Liver (tissue), 9 donors: ENCODE results near the gene SGIP1. TPM values are rescaled to one million over a fixed set of nuclear protein-coding genes. Genes with fewer than 3 reads are reported as not detected.

Source experiments
- DNase-seq: peaks from one replicate; pipeline ENCODE4 v3.0.0-alpha.2; 2017; ENCODE audit warnings: low spot score
- H3K27ac ChIP-seq, 2 donors: one replicate each; pipeline ENCODE4 v1.7.0; 2013; ENCODE audit warnings: inconsistent platforms in 2 of 2, low read length in 2 of 2, control low read depth in 1 of 2, low read depth in 1 of 2, mild to moderate bottlenecking in 1 of 2
- H3K27me3 ChIP-seq, 4 donors: one replicate each; pipeline versions ENCODE4 v1.6.1 to v1.7.0; 2013; ENCODE audit warnings: low read length in 3 of 4, inconsistent platforms in 1 of 4, mild to moderate bottlenecking in 1 of 4, moderate library complexity in 1 of 4; ENCODE audit not compliant: control insufficient read depth in 4 of 4, insufficient read depth in 4 of 4
- H3K36me3 ChIP-seq, 4 donors: one replicate each; pipeline versions ENCODE4 v1.6.1 to v1.7.0; 2013; ENCODE audit warnings: low read length in 3 of 4, mild to moderate bottlenecking in 3 of 4, low read depth in 1 of 4, moderate library complexity in 1 of 4; ENCODE audit not compliant: control insufficient read depth in 4 of 4, insufficient read depth in 3 of 4
- H3K4me1 ChIP-seq, 4 donors: one replicate each; pipeline versions ENCODE4 v1.6.1 to v1.7.0; 2013; ENCODE audit warnings: low read length in 3 of 4, mild to moderate bottlenecking in 3 of 4, moderate library complexity in 1 of 4; ENCODE audit not compliant: control insufficient read depth in 4 of 4, insufficient read depth in 4 of 4
- H3K4me3 ChIP-seq, 3 donors: one replicate each; pipeline versions ENCODE4 v1.6.1 to v1.7.0; 2013; ENCODE audit warnings: low read length in 3 of 3, control low read depth in 1 of 3, low read depth in 1 of 3, mild to moderate bottlenecking in 1 of 3
- H3K9ac ChIP-seq, 2 donors: one replicate each; pipeline ENCODE4 v1.7.0; 2013; ENCODE audit warnings: low read length in 2 of 2, mild to moderate bottlenecking in 2 of 2, moderate library complexity in 2 of 2, control low read depth in 1 of 2, low read depth in 1 of 2
- H3K9me3 ChIP-seq, 4 donors: one replicate each; pipeline versions ENCODE4 v1.6.1 to v1.7.0; 2013; ENCODE audit warnings: low read length in 3 of 4; ENCODE audit not compliant: control insufficient read depth in 4 of 4
- EGR1 ChIP-seq, 2 donors: IDR thresholded peaks; 2 replicates each; pipeline ENCODE4 v1.6.1; 2016 to 2018; ENCODE audit warnings: antibody characterized with exemption in 2 of 2, low read depth in 2 of 2
- FOXA1 ChIP-seq: IDR thresholded peaks from 2 replicates; pipeline ENCODE4 v1.6.1; 2016; ENCODE audit warnings: antibody characterized with exemption
- FOXA2 ChIP-seq: IDR thresholded peaks from 2 replicates; pipeline ENCODE4 v1.6.1; 2016; ENCODE audit warnings: antibody characterized with exemption
- GABPA ChIP-seq, 2 donors: IDR thresholded peaks in 1 of 2; conservative IDR thresholded peaks in 1 of 2; 2 replicates each; pipeline ENCODE4 v1.6.1; 2016; ENCODE audit warnings: antibody characterized with exemption in 2 of 2, mild to moderate bottlenecking in 1 of 2, moderate library complexity in 1 of 2
- HNF4A ChIP-seq, 2 donors: conservative IDR thresholded peaks; 2 replicates each; pipeline ENCODE4 v1.6.1; 2016; ENCODE audit warnings: antibody characterized with exemption in 2 of 2, mild to moderate bottlenecking in 2 of 2
- HNF4G ChIP-seq: IDR thresholded peaks from 2 replicates; pipeline ENCODE4 v1.6.1; 2016; ENCODE audit warnings: antibody characterized with exemption
- JUND ChIP-seq, 2 donors: IDR thresholded peaks; 2 replicates each; pipeline ENCODE4 v1.6.1; 2016; ENCODE audit warnings: antibody characterized with exemption in 2 of 2
- NR2F2 ChIP-seq: IDR thresholded peaks from 2 replicates; pipeline ENCODE4 v1.6.1; 2016; ENCODE audit warnings: antibody characterized with exemption
- RAD21 ChIP-seq, 2 donors: IDR thresholded peaks; 2 replicates each; pipeline ENCODE4 v1.6.1; 2016; ENCODE audit warnings: antibody characterized with exemption in 2 of 2, mild to moderate bottlenecking in 2 of 2
- RXRA ChIP-seq, 2 donors: IDR thresholded peaks; 2 replicates each; pipeline ENCODE4 v1.6.1; 2017 to 2018; ENCODE audit warnings: antibody characterized with exemption in 2 of 2, mild to moderate bottlenecking in 1 of 2
- SP1 ChIP-seq: IDR thresholded peaks from 2 replicates; pipeline ENCODE4 v1.6.1; 2018; ENCODE audit warnings: antibody characterized with exemption, mild to moderate bottlenecking
- TAF1 ChIP-seq: conservative IDR thresholded peaks from 2 replicates; pipeline ENCODE4 v1.6.1; 2016; ENCODE audit warnings: antibody characterized with exemption, mild to moderate bottlenecking
- YY1 ChIP-seq: IDR thresholded peaks from 2 replicates; pipeline ENCODE4 v1.6.1; 2016; ENCODE audit warnings: antibody characterized with exemption, mild to moderate bottlenecking
- WGBS: extraction: QIAGEN DNeasy Blood & Tissue Kit; methylation state at CpG from one replicate; pipeline ENCODE4 v1.1.7; 2013; 5-methylcytosine and 5-hydroxymethylcytosine counted together
- polyA plus RNA-seq, 2 donors: library from polyadenylated mRNA; stranded (reverse) in 1 of 2; unstranded in 1 of 2; fragments of 200-250 nt in 1 of 2; fragments of >200 nt in 1 of 2; fragmentation: Nextera tagmentation in 1 of 2; extraction: Ambion mirVana in 1 of 2; gene quantifications; one replicate each; pipeline versions ENCODE4 v1.2.1 to v1.2.3, GENCODE V29; 2013 to 2015
- total RNA-seq, 2 donors: library from RNA; depleted of rRNA; stranded (reverse); fragments of >200 nt; gene quantifications; one replicate each; pipeline ENCODE4 v1.2.3, GENCODE V29; 2014
- TF ChIP-seq, protein P1 (sequence below): IDR thresholded peaks from 2 replicates; pipeline ENCODE4 v1.6.1; 2016; ENCODE audit warnings: antibody characterized with exemption
- TF ChIP-seq, protein P2 (sequence below): IDR thresholded peaks from 2 replicates; pipeline ENCODE4 v1.6.1; 2016; ENCODE audit warnings: antibody characterized with exemption
- TF ChIP-seq, protein P3 (sequence below): IDR thresholded peaks from 2 replicates; pipeline ENCODE4 v1.6.1; 2016; ENCODE audit warnings: antibody characterized with exemption, mild to moderate bottlenecking
- TF ChIP-seq, protein P4 (sequence below): fragments of 150-350 bp; IDR thresholded peaks from 2 replicates; pipeline ENCODE4 v1.5.1; 2017; ENCODE audit warnings: improper control_type of control experiment, low read depth, low read length; ENCODE audit not compliant: missing input control
- donor health status: healthy.
- donor health status: healthy.
- donor health status: healthy.
- donor health status: healthy.
- donor health status: healthy.

SGIP1 gene
- total and polyA plus RNA-seq, 4 donors = 0.09 to 2.5 (median 0.38) TPM

DNA sequence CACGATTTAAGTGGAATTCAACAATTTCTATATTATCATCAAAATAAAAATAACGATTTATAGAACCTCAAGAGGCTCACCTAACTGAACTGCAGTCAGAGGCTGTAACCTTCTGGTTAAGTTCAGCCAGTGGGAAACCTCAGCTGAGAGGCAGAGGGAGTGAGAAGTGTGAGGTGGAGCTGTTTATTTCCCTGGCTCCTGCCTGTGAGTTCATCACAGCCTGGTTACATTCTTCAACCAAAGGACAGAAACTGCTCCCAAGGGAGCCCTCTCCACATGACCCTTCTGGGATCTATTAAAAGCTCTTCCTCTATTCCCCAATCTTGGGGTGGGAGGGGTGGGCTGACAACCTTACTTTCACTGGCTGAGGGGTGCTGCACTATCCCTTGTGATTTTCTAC, 240.5 kb downstream of the SGIP1 start:
- WGBS = 77% methylated on average over 2 of the region's 2 CpGs
- Histone ChIP-seq H3K9ac (no peak overlapping the region), H3K27ac (no peak overlapping the region), H3K4me1 (no peaks in the 10 kb centered on the region), H3K36me3 (peaks cover 0 to 17% (median 2%) of the 10 kb centered on the region in 4 donors), H3K9me3 (no peaks in the 10 kb centered on the region), H3K27me3 (no peaks in the 10 kb centered on the region), H3K4me3 (no peak overlapping the region)
- no peak for TF ChIP-seq TAF1
- TF ChIP-seq FOXA2 = no peak
- no peak for TF ChIP-seq RXRA (IDR thresholded peaks at IDR 0.05)
- no peak for TF ChIP-seq YY1
- TF ChIP-seq GABPA (IDR thresholded peaks at IDR 0.05 in 1 of 2, conservative IDR thresholded peaks at IDR 0.05 in 1 of 2) = no peak
- no peak for TF ChIP-seq EGR1 (IDR thresholded peaks at IDR 0.05; ENCODE audit: low read depth in 2 of 2)
- no peak for DNase-seq

DNA sequence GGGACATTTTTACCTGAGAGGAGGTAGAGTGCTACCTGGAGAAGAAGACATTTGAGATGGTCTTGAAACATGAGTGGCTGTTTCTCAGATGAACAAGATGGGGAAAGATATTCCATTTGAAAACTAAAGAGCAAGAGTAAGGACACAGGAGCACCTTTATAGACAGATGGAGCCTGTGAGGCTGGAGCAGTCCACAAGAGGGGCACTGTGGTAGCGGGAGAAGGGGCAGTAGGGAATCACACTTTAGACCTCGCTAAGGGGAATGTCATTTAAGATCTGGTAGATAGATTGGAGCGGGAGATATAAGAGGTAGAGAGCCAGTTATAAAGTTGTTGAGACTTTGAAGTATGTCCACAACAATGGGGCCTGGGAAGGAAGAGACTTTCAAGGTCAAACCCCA, 241.7 kb downstream of the SGIP1 start:
- 96% methylated on average over 3 of the region's 3 CpGs for WGBS
- no peak for DNase-seq
- no peak overlapping the region for H3K27ac ChIP-seq
- TF ChIP-seq SP1 (no peak), TAF1 (no peak), HNF4A (conservative IDR thresholded peaks at IDR 0.05) (no peak), RAD21 (IDR thresholded peaks at IDR 0.05) (no peak), EGR1 (IDR thresholded peaks at IDR 0.05; ENCODE audit: low read depth in 2 of 2) (no peak), FOXA1 (no peak), NR2F2 (no peak), RXRA (IDR thresholded peaks at IDR 0.05) (no peak), HNF4G (no peak), JUND (IDR thresholded peaks at IDR 0.05) (no peak), FOXA2 (no peak)
- TF ChIP-seq, protein P1, sequence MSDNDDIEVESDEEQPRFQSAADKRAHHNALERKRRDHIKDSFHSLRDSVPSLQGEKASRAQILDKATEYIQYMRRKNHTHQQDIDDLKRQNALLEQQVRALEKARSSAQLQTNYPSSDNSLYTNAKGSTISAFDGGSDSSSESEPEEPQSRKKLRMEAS = no peak
- TF ChIP-seq, protein P2, sequence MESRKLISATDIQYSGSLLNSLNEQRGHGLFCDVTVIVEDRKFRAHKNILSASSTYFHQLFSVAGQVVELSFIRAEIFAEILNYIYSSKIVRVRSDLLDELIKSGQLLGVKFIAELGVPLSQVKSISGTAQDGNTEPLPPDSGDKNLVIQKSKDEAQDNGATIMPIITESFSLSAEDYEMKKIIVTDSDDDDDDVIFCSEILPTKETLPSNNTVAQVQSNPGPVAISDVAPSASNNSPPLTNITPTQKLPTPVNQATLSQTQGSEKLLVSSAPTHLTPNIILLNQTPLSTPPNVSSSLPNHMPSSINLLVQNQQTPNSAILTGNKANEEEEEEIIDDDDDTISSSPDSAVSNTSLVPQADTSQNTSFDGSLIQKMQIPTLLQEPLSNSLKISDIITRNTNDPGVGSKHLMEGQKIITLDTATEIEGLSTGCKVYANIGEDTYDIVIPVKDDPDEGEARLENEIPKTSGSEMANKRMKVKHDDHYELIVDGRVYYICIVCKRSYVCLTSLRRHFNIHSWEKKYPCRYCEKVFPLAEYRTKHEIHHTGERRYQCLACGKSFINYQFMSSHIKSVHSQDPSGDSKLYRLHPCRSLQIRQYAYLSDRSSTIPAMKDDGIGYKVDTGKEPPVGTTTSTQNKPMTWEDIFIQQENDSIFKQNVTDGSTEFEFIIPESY = no peak
- TF ChIP-seq, protein P3, sequence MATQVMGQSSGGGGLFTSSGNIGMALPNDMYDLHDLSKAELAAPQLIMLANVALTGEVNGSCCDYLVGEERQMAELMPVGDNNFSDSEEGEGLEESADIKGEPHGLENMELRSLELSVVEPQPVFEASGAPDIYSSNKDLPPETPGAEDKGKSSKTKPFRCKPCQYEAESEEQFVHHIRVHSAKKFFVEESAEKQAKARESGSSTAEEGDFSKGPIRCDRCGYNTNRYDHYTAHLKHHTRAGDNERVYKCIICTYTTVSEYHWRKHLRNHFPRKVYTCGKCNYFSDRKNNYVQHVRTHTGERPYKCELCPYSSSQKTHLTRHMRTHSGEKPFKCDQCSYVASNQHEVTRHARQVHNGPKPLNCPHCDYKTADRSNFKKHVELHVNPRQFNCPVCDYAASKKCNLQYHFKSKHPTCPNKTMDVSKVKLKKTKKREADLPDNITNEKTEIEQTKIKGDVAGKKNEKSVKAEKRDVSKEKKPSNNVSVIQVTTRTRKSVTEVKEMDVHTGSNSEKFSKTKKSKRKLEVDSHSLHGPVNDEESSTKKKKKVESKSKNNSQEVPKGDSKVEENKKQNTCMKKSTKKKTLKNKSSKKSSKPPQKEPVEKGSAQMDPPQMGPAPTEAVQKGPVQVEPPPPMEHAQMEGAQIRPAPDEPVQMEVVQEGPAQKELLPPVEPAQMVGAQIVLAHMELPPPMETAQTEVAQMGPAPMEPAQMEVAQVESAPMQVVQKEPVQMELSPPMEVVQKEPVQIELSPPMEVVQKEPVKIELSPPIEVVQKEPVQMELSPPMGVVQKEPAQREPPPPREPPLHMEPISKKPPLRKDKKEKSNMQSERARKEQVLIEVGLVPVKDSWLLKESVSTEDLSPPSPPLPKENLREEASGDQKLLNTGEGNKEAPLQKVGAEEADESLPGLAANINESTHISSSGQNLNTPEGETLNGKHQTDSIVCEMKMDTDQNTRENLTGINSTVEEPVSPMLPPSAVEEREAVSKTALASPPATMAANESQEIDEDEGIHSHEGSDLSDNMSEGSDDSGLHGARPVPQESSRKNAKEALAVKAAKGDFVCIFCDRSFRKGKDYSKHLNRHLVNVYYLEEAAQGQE = no peak
- TF ChIP-seq, protein P4, sequence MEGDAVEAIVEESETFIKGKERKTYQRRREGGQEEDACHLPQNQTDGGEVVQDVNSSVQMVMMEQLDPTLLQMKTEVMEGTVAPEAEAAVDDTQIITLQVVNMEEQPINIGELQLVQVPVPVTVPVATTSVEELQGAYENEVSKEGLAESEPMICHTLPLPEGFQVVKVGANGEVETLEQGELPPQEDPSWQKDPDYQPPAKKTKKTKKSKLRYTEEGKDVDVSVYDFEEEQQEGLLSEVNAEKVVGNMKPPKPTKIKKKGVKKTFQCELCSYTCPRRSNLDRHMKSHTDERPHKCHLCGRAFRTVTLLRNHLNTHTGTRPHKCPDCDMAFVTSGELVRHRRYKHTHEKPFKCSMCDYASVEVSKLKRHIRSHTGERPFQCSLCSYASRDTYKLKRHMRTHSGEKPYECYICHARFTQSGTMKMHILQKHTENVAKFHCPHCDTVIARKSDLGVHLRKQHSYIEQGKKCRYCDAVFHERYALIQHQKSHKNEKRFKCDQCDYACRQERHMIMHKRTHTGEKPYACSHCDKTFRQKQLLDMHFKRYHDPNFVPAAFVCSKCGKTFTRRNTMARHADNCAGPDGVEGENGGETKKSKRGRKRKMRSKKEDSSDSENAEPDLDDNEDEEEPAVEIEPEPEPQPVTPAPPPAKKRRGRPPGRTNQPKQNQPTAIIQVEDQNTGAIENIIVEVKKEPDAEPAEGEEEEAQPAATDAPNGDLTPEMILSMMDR = no peak
- H3K9ac ChIP-seq = no peak overlapping the region
- H3K36me3 ChIP-seq = peaks cover 0 to 17% (median 2%) of the 10 kb centered on the region in 4 donors
- no peaks in the 10 kb centered on the region for H3K27me3 ChIP-seq
- no peak overlapping the region for H3K4me3 ChIP-seq
- H3K4me1 ChIP-seq = no peaks in the 10 kb centered on the region
- H3K9me3 ChIP-seq = no peaks in the 10 kb centered on the region
